GM23248 (cell line): ENCODE results near the gene ANKUB1.

Experiments
- EZH2 ChIP-seq: fragments of 200-600 bp; sonication (generic); IDR thresholded peaks from 2 replicates; pipeline ENCODE4 v1.6.1; 2018; ENCODE audit warnings: antibody characterized with exemption, mild to moderate bottlenecking; ENCODE audit not compliant: insufficient read depth, poor library complexity, severe bottlenecking
- EZH2phosphoT487 ChIP-seq: fragments of 200-600 bp; sonication (generic); IDR thresholded peaks from 2 replicates; pipeline ENCODE4 v1.6.1; 2018; ENCODE audit warnings: antibody characterized with exemption, moderate library complexity, mild to moderate bottlenecking, low read depth; ENCODE audit not compliant: insufficient read depth

GRCh38 chr3:149801639-149802038 lies 9.3 kb upstream of the ANKUB1 start:
- no peak for TF ChIP-seq EZH2phosphoT487
- TF ChIP-seq EZH2: no peak
